Right hindlimb (tissue), 1 donor: ENCODE data around the gene SYNDIG1L.
"Not testable (repeated sequence)": the region's sequence is repeated elsewhere in the genome, so short reads cannot be mapped to it uniquely, and the experiment has no call there.

Source experiments
- DNase-seq: peaks from one replicate; pipeline ENCODE4 v3.0.0-alpha.2; 2018

SYNDIG1L gene

DNA sequence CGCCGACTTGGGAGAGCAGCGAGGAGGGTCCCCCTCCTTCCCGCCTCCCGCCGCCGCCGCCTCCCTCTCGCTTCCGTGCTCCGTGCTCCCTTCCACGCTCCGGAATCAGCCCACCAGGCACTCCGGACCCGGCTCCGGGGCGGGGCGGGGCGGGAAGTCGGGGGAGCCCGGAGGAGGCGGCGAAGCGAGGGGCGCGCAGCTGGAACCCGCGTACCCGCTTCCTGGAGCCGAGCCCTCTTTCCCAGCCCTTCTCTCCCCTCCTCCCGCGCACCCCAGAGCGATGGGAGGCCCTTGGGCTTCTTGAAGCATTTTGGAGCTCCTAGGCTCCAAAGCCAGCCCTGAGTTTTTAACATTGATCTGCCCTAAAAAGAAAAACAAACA is at the start of gene SYNDIG1L:
TSS of gene SYNDIG1L (minus strand) at position 9 of the 381 bp plus-strand sequence. CDS start 16,466 bp downstream, outside the sequence.
- no peak for DNase-seq

DNA sequence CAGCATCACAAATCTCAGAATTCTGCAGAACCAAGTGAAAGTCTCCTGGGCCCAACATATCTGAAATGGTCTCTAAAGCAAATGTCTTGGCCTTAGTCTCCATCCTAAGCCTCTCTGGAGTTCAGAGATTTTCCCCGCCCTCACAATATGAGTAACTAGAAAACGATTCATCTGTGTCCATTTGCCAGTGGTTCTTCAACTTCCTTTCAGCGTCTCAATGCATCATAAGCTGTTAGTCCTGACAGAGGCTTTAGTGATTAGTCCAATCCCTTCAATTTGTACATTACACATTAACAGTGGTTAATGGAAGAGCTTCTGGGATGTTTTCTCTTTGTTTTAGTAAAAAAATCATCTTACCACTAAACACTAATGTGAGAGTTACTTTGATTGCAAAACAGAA is 49.7 kb upstream of the SYNDIG1L start:
- DNase-seq: no peak

DNA sequence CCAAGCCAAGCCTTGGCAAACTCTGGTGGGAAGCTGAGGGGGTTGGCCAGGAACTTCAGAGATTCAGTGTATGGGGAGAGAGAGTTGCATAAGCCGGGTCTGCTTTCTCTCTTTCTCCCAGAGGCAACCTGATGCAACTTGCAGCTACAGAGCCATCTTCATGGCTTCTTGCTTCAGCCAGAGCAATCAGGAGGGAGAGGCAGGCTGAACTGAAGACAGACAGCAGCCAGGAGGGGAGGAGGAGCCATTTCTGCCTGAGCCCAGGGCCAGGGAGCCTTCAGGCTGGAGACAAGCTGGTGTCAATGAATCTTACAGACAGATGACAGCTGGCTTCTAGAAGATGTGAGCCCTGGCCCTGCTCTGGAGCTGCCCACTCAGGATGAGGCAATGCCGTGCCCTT is 48.4 kb upstream of the SYNDIG1L start:
- DNase-seq: no peak

DNA sequence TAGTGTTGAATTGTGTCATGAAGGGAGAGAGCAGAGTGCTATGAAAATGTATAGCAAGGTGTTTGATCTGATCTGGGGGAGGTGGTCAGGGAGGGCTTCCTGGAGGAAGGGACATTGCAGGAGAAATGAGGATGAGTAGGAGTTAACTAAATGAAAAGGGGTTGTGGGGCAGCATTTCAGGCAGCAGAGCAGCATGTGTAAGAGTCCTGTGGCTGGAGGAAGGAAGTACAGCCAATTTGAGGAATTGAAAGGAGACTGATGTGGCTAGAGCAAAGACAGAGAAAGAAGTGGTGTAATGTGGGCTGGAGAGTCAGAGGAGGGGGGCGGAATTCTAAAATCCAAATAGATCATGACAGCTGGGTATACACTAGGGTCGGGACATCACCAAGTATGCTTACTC is 46.6 kb upstream of the SYNDIG1L start:
- no peak for DNase-seq

GRCh38 chr14:74469548-74470518 is 43.8 kb upstream of the SYNDIG1L start:
- DNase-seq: no peak

GRCh38 chr14:74468513-74468912 is 42.5 kb upstream of the SYNDIG1L start:
- DNase-seq: no peak

DNA sequence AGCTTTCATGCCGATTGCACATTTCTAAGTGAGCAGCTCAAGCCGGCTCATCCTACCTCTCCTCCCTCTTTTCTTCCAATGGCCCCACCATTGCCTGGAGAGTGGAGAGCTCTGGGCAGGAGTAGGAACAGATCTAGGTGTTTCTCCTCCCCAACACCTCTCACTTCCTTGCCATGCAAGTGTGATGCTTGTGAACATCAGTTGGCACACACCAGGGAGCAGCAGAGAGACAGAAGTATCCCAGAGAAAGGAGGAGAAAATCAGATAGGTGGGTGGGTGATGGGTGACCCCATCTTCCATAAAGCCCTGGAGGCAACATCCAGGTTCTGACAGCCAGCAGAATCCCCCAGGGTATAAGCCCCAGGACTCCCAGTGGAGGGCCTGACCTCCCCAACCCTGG is 39.3 kb upstream of the SYNDIG1L start:
- no peak for DNase-seq

GRCh38 chr14:74464785-74465184 is 38.8 kb upstream of the SYNDIG1L start:
- no peak for DNase-seq

GRCh38 chr14:74463697-74464096 is 37.7 kb upstream of the SYNDIG1L start:
- DNase-seq: no peak

GRCh38 chr14:74462993-74463392 is 37.0 kb upstream of the SYNDIG1L start:
- DNase-seq: no peak

GRCh38 chr14:74459976-74460375 is 34.0 kb upstream of the SYNDIG1L start:
- no peak for DNase-seq

DNA sequence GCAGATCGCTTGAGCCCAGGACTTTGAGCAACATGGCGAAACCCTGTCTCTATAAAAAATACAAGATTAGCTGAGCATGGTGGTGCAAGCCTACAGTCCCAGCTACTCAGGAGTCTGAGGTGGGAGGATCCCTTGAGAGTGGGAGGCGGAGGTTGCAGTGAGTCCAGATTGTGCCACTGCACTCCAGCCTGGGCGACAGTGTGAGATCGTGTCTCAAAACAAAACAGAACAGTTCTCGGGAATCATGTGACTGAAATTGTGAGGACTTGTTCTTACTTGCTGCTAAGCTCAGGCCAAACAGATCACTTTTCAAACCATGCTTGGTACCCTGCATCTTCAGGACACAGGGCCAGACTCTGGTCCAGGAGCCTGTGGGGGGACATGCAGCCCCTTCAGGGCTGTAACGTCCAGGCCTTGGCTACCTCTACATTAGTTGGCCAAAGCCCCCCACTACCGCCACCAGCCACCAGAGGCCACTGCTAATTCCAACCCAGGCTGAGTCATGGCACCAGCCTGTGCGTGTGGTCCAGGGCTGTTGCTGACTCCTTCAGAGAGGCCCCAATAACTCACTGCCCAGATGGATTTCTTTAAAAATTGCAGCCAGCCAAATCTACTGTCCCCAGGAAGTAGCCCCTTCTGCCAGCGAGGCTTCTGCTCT is 33.4 kb upstream of the SYNDIG1L start:
- DNase-seq: no peak

- DNase-seq: no peak
These were observed 31.5 kb upstream of the SYNDIG1L start for GRCh38 chr14:74457565-74457895.

GRCh38 chr14:74456684-74457564 is 30.9 kb upstream of the SYNDIG1L start:
- no peak for DNase-seq

DNA sequence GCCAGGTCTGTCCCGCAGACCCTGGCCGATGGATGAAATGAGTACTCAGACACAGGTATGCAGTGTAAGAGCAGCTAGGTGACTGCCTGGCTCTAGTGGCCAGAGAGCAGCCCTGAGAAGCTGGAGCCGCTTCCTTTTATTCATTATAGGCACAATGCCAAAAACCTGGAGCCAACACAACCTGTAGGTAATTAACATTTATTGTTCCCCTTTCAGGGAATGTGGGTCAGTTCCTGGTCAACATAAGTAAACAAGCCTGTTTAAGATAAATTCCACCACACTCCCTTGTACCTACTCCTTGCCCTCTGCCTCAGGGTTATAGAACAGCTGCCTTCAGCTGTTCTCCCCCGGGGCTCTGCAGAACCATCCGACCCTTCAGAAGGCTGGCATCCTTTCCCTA is 28.4 kb upstream of the SYNDIG1L start:
- DNase-seq: not testable (repeated sequence)

GRCh38 chr14:74444866-74445265 is 18.9 kb upstream of the SYNDIG1L start:
- no peak for DNase-seq

DNA sequence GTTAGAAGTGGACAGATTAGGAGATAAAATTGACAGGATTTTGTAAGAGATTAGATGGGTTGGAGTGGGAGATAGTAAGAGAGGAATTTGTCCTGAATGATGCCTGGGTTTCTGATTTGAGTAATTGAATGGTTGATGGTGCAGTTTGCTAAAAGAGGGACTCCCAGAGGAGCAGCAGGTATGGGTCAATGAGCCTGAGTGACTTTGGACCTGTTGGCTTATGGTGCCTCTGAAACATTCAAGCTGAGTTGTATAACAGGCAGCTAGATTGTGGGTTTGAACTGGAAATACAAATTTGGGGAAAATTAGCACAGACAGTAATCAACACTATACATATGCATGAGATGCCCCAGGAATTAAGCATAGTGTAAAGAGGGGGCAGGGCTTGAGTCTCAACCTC is 16.7 kb upstream of the SYNDIG1L start:
- DNase-seq: no peak

DNA sequence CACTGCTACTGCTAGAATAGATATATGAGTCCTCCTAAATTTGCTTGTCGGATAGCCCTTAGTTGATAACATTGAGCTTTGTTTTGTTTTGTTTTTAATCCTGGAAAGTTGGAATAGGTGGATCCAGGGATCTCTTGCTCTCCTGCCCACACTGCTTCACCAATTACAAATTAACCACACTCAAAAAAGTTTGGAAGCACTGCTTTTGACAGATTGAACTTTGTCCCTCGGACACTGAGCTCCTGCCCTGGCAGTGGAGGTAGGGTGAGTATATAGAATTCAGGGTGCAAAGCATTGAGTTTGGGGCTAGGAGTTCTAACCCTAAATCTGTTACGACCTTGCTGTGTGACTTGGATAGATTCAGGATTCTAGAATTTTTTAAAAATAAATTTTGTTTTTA is 15.1 kb upstream of the SYNDIG1L start:
- DNase-seq: no peak

GRCh38 chr14:74438351-74438915 is 12.4 kb upstream of the SYNDIG1L start:
- no peak for DNase-seq

- no peak for DNase-seq
These were observed 11.6 kb upstream of the SYNDIG1L start for GRCh38 chr14:74437496-74438053.

GRCh38 chr14:74434294-74434693 is 8.3 kb upstream of the SYNDIG1L start:
- no peak for DNase-seq

GRCh38 chr14:74429991-74430390 is 4.0 kb upstream of the SYNDIG1L start:
- no peak for DNase-seq
